Activated CD8-positive, alpha-beta T cell treated with anti-CD3 and anti-CD28 coated beads for 36 hours (primary cell): ENCODE measurements around the gene CEP83. TPM values are rescaled to one million over a fixed set of nuclear protein-coding genes. Genes with fewer than 3 reads are reported as not detected.

Experiments
- ATAC-seq: fragments of 200-7000 bp; cut with Tn5 transposase; one replicate; pipeline ENCODE4 v1.10.0; 2021; ENCODE audit warnings: mild to moderate bottlenecking, moderate library complexity
- CTCF ChIA-PET: fragments of 350-600 bp; sonication (Branson Sonifier 250); formaldehyde crosslinking; loops from one replicate; lab custom pipeline; 2021; ENCODE audit warnings: antibody characterized with exemption; lab: Charles Lee
- POLR2A ChIA-PET: fragments of 350-600 bp; sonication (Branson Sonifier 250); formaldehyde crosslinking; loops from one replicate; lab custom pipeline; 2021; ENCODE audit warnings: antibody characterized with exemption; lab: Charles Lee
- DNase-seq: peaks from one replicate; pipeline ENCODE4 v3.0.0-alpha.2; 2020
- H3K27ac Mint-ChIP-seq: one replicate; pipeline ENCODE4 v1.8.0; 2021; ENCODE audit warnings: mild to moderate bottlenecking, mixed read lengths
- H3K27me3 Mint-ChIP-seq: one replicate; pipeline ENCODE4 v1.8.0; 2021; ENCODE audit warnings: mixed read lengths
- H3K36me3 Mint-ChIP-seq: one replicate; pipeline ENCODE4 v1.8.0; 2021; ENCODE audit warnings: low read depth, mixed read lengths
- H3K4me1 Mint-ChIP-seq: one replicate; pipeline ENCODE4 v1.8.0; 2021; ENCODE audit warnings: low read depth, mixed read lengths
- H3K4me3 Mint-ChIP-seq: one replicate; pipeline ENCODE4 v1.8.0; 2021; ENCODE audit warnings: mild to moderate bottlenecking, moderate library complexity, mixed read lengths
- H3K9me3 Mint-ChIP-seq: one replicate; pipeline ENCODE4 v1.8.0; 2021; ENCODE audit warnings: mixed read lengths
- CTCF ChIP-seq: fragments of 200-600 bp; IDR thresholded peaks from one replicate; pipeline ENCODE4 v1.8.0; 2022; ENCODE audit warnings: antibody characterized with exemption, mild to moderate bottlenecking
- intact Hi-C: fragments of 100-400 bp; cut with micrococcal nuclease; formaldehyde crosslinking; loops from one replicate; pipeline ENCODE4 v1.10.0; 2022
- total RNA-seq, 2 experiments: library from RNA; stranded (reverse); gene quantifications; one replicate each; pipeline ENCODE4 v1.2.3, GENCODE V29; 2021

Gene CEP83
- total RNA-seq, 2 experiments from 2014 or later: 23.5 to 26.5 TPM

DNA sequence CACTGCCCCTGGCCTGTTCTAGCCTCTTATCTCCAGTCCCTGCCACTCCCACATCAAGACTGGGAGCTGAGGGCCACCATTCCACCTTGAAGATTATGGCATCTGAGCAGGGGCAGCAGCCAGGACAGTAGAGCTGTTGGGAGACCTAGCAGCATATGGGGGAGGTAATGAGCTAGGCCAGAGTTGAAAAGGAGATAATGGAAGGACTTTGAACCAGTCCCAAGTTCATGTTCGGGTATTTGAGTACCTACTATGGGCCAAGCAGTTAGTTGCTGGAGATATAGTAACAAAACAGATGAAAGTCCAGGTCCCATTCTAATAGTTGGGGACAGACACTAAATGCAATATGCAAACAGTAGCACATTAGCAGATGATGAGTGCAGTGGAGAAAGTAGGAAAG, 159.8 kb downstream of the CEP83 start:
- CTCF ChIA-PET: no interaction called here

GRCh38 chr12:94297876-94298505, 161.7 kb downstream of the CEP83 start:
- ATAC-seq (no peak), DNase-seq (no peak)
- no peaks in the 10 kb centered on the region for H3K9me3 Mint-ChIP-seq
- H3K27ac Mint-ChIP-seq: no peak overlapping the region
- peaks cover 3% of the 10 kb centered on the region for H3K4me1 Mint-ChIP-seq
- CTCF ChIA-PET: interaction anchor here (1.6 kb wide), 1 partner anchor 11 kb away, joined by 3 read pairs; no protein-coding TSS in a partner anchor
- H3K36me3 Mint-ChIP-seq: peaks cover 56% of the 10 kb centered on the region
- no peak overlapping the region for H3K4me3 Mint-ChIP-seq
- intact Hi-C loops: no loop called here
- TF ChIP-seq CTCF: no peak
- POLR2A ChIA-PET: no interaction called here
- H3K27me3 Mint-ChIP-seq: no peaks in the 10 kb centered on the region

More for the DNA sequence above, 159.8 kb downstream of the CEP83 start:
- TF ChIP-seq CTCF: no peak
- no peaks in the 10 kb centered on the region for H3K9me3 Mint-ChIP-seq
- intact Hi-C loops: loop anchor here (10.0 kb wide), 1 partner anchor 225 kb away; no protein-coding TSS in a partner anchor
- H3K36me3 Mint-ChIP-seq: peaks cover 65% of the 10 kb centered on the region
- no peak overlapping the region for H3K4me3 Mint-ChIP-seq
- ATAC-seq: no peak
- POLR2A ChIA-PET: interaction anchor here (1.3 kb wide), 1 partner anchor 91 kb away, joined by 3 read pairs; no protein-coding TSS in a partner anchor
- H3K4me1 Mint-ChIP-seq: peaks cover 18% of the 10 kb centered on the region
- no peaks in the 10 kb centered on the region for H3K27me3 Mint-ChIP-seq
- H3K27ac Mint-ChIP-seq: no peak overlapping the region
- DNase-seq: no peak

DNA sequence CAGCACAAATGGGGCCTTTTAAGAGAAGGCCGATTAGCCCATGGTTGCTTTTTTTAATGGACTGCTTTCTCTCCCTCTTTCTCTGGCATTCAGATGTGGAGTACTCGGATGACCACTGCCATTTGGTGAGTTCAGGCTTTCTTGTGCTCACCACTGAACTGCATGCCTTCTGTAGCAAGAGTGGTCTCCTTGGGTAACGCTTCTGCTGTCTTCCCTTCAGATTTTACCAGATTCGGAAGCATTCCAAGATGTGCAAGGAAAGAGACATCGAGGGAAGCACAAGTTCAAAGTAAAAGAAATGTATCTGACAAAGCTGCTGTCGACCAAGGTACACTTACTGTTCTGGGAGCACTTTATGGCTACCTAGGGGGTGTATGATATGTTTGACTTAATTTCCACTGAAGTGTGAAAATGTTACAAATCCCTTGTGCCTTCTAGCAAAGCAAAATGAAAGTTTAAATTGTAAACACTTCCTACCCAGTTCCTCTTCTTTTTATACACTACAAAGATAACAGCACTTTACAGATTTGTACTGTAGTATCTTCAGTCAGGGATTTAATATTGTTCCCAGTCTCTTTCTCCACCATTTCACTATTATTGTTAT, 162.5 kb downstream of the CEP83 start:
- no peak overlapping the region for H3K4me3 Mint-ChIP-seq
- no peaks in the 10 kb centered on the region for H3K27me3 Mint-ChIP-seq
- no peak for TF ChIP-seq CTCF
- DNase-seq: no peak
- CTCF ChIA-PET: interaction anchor here (1.6 kb wide), 1 partner anchor 10 kb away, joined by 3 read pairs; no protein-coding TSS in a partner anchor
- intact Hi-C loops: no loop called here
- ATAC-seq: no peak
- H3K4me1 Mint-ChIP-seq: peaks cover 3% of the 10 kb centered on the region
- POLR2A ChIA-PET: interaction anchor here (0.7 kb wide), 1 partner anchor 109 kb away, joined by 3 read pairs; no protein-coding TSS in a partner anchor
- peaks cover 50% of the 10 kb centered on the region for H3K36me3 Mint-ChIP-seq
- no peak overlapping the region for H3K27ac Mint-ChIP-seq
- H3K9me3 Mint-ChIP-seq: no peaks in the 10 kb centered on the region

- Mint-ChIP-seq H3K9me3 (no peaks in the 10 kb centered on the region), H3K27ac (no peak overlapping the region), H3K27me3 (no peaks in the 10 kb centered on the region), H3K4me1 (no peaks in the 10 kb centered on the region), H3K4me3 (no peak overlapping the region), H3K36me3 (peaks cover 12% of the 10 kb centered on the region)
- no peak for DNase-seq
- ATAC-seq: no peak
- ChIA-PET POLR2A (interaction anchor here (1.1 to 1.6 kb wide), 2 partner anchors 10 to 15 kb away, joined by 3 to 6 read pairs; no protein-coding TSS in a partner anchor), CTCF (no interaction called here)
- intact Hi-C loops: no loop called here
- TF ChIP-seq CTCF: no peak
Measured at GRCh38 chr12:94290353-94290752, 169.3 kb downstream of the CEP83 start.
